ENCODE results near the gene GPR17. TPM values are rescaled to one million over a fixed set of nuclear protein-coding genes. Genes with fewer than 3 reads are reported as not detected.
A peak's percentile ranks its signal among the peaks of the same experiment; 100 is the strongest.

The GPR17 gene
- total and polyA plus RNA-seq, 8 donors = 0.24 to 3.6 (median 1.1) TPM

GRCh38 chr2:127683757-127684156, 37.8 kb downstream of the GPR17 start:
- peaks cover 0 to 9% of the 10 kb centered on the region in 2 donors for H3K27me3 ChIP-seq
- H3K36me3 ChIP-seq = no peaks in the 10 kb centered on the region
- peaks cover 0 to 7% of the 10 kb centered on the region in 2 donors for H3K9me3 ChIP-seq
- H3K27ac ChIP-seq = no peak overlapping the region
- H3K4me3 ChIP-seq = no peak overlapping the region
- intact Hi-C loops (cut with DNase I) = no loop called here
- TF ChIP-seq, protein P1, sequence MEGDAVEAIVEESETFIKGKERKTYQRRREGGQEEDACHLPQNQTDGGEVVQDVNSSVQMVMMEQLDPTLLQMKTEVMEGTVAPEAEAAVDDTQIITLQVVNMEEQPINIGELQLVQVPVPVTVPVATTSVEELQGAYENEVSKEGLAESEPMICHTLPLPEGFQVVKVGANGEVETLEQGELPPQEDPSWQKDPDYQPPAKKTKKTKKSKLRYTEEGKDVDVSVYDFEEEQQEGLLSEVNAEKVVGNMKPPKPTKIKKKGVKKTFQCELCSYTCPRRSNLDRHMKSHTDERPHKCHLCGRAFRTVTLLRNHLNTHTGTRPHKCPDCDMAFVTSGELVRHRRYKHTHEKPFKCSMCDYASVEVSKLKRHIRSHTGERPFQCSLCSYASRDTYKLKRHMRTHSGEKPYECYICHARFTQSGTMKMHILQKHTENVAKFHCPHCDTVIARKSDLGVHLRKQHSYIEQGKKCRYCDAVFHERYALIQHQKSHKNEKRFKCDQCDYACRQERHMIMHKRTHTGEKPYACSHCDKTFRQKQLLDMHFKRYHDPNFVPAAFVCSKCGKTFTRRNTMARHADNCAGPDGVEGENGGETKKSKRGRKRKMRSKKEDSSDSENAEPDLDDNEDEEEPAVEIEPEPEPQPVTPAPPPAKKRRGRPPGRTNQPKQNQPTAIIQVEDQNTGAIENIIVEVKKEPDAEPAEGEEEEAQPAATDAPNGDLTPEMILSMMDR (IDR thresholded peaks at IDR 0.05) = no peak
- ATAC-seq (no peak), DNase-seq (peak in 1 of 4 donors; percentile 47)
- H3K4me1 ChIP-seq = peaks cover 0 to 6% of the 10 kb centered on the region in 2 donors

GRCh38 chr2:127685410-127686080, 39.6 kb downstream of the GPR17 start:
- Histone ChIP-seq H3K4me1 (peaks cover 0 to 6% of the 10 kb centered on the region in 2 donors), H3K9me3 (peaks cover 0 to 12% of the 10 kb centered on the region in 2 donors), H3K27ac (no peak overlapping the region), H3K27me3 (peaks cover 0 to 9% of the 10 kb centered on the region in 2 donors), H3K36me3 (no peaks in the 10 kb centered on the region), H3K4me3 (no peak overlapping the region)
- TF ChIP-seq, protein P1 (IDR thresholded peaks at IDR 0.05) = no peak
- intact Hi-C loops (cut with DNase I) = no loop called here
- ATAC-seq = no peak
- DNase-seq = no peak

- ATAC-seq (no peak), DNase-seq (no peak)
- intact Hi-C loops (cut with DNase I) = no loop called here
- TF ChIP-seq, protein P1 (IDR thresholded peaks at IDR 0.05) = no peak
- Histone ChIP-seq H3K36me3 (no peaks in the 10 kb centered on the region), H3K27ac (no peak overlapping the region), H3K4me1 (no peaks in the 10 kb centered on the region), H3K4me3 (no peak overlapping the region), H3K27me3 (no peaks in the 10 kb centered on the region), H3K9me3 (peaks cover 0 to 19% of the 10 kb centered on the region in 2 donors)
Measured at GRCh38 chr2:127688405-127688804, 42.5 kb downstream of the GPR17 start.

- Histone ChIP-seq H3K27me3 (peaks cover 0 to 6% of the 10 kb centered on the region in 2 donors), H3K36me3 (no peaks in the 10 kb centered on the region), H3K4me1 (peaks cover 0 to 6% of the 10 kb centered on the region in 2 donors), H3K27ac (no peak overlapping the region), H3K9me3 (peaks cover 0 to 19% of the 10 kb centered on the region in 2 donors), H3K4me3 (no peak overlapping the region)
- intact Hi-C loops (cut with DNase I) = no loop called here
- ATAC-seq (no peak), DNase-seq (no peak)
- TF ChIP-seq, protein P1 (IDR thresholded peaks at IDR 0.05) = no peak
Measured at GRCh38 chr2:127690696-127691095, 44.7 kb downstream of the GPR17 start.

DNA sequence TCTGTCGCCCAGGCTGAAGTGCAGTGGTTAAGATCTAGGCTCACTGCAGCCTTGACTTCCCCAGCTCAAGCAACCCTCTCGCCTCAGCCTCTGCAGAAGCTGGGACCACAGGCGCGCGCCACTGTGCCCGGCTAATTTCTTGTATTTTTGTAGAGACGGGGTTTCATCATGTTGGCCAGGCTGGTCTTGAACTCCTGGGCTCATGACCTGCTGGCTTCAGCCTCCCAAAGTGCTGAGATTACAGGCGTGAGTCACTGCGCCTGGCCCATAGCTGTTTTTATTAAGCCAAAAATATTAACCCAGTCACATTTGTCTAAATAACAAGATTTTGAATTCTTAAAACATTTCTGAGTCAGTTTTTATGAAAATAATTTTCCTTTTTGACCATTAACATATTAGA, 49.0 kb downstream of the GPR17 start:
- peaks cover 0 to 12% of the 10 kb centered on the region in 2 donors for H3K4me1 ChIP-seq
- H3K27ac ChIP-seq = no peak overlapping the region
- H3K4me3 ChIP-seq = no peak overlapping the region
- intact Hi-C loops (cut with DNase I) = no loop called here
- no peaks in the 10 kb centered on the region for H3K36me3 ChIP-seq
- TF ChIP-seq, protein P1 (IDR thresholded peaks at IDR 0.05) = no peak
- peaks cover 0 to 8% of the 10 kb centered on the region in 2 donors for H3K27me3 ChIP-seq
- ATAC-seq = no peak
- no peak for DNase-seq
- H3K9me3 ChIP-seq = peaks cover 0 to 11% of the 10 kb centered on the region in 2 donors

Measured in left lung (tissue), 10 donors.